ENCODE measurements around the gene TUBA4B.

Gene TUBA4B

GRCh38 chr2:219272995-219273394, 20.0 kb downstream of the TUBA4B start:
- H3K4me3 ChIP-seq (ENCODE audit: low read depth in 1 of 5, low read length in 5 of 5), result no peak overlapping the region
- no peaks in the 10 kb centered on the region for H3K9me3 ChIP-seq (ENCODE audit: control insufficient read depth in 5 of 5, low read length in 5 of 5)
- H3K36me3 ChIP-seq (ENCODE audit: control insufficient read depth in 5 of 5, insufficient read depth in 5 of 5, low read length in 5 of 5), result no peaks in the 10 kb centered on the region
- no peak overlapping the region for H3K27ac ChIP-seq (ENCODE audit: low read depth, low read length)
- H3K27me3 ChIP-seq (ENCODE audit: control insufficient read depth in 5 of 5, insufficient read depth in 4 of 5, low read length in 5 of 5), result peaks cover 0 to 5% (median 2%) of the 10 kb centered on the region in 5 donors
- H3K4me1 ChIP-seq (ENCODE audit: control insufficient read depth in 5 of 5, insufficient read depth in 5 of 5, low read length in 5 of 5), result peaks cover 2 to 6% (median 3%) of the 10 kb centered on the region in 5 donors
- no peak overlapping the region for H3K9ac ChIP-seq (ENCODE audit: low read length in 5 of 5)

GRCh38 chr2:219273937-219274336, 20.9 kb downstream of the TUBA4B start:
- no peaks in the 10 kb centered on the region for H3K9me3 ChIP-seq (ENCODE audit: control insufficient read depth in 5 of 5, low read length in 5 of 5)
- H3K27ac ChIP-seq (ENCODE audit: low read depth, low read length), result no peak overlapping the region
- no peak overlapping the region for H3K9ac ChIP-seq (ENCODE audit: low read length in 5 of 5)
- no peaks in the 10 kb centered on the region for H3K36me3 ChIP-seq (ENCODE audit: control insufficient read depth in 5 of 5, insufficient read depth in 5 of 5, low read length in 5 of 5)
- peaks cover 4 to 15% (median 12%) of the 10 kb centered on the region in 5 donors for H3K4me1 ChIP-seq (ENCODE audit: control insufficient read depth in 5 of 5, insufficient read depth in 5 of 5, low read length in 5 of 5)
- no peak overlapping the region for H3K4me3 ChIP-seq (ENCODE audit: low read depth in 1 of 5, low read length in 5 of 5)
- peaks cover 0 to 5% (median 2%) of the 10 kb centered on the region in 5 donors for H3K27me3 ChIP-seq (ENCODE audit: control insufficient read depth in 5 of 5, insufficient read depth in 4 of 5, low read length in 5 of 5)

GRCh38 chr2:219274361-219274921, 21.4 kb downstream of the TUBA4B start:
- Histone ChIP-seq H3K4me1 (ENCODE audit: control insufficient read depth in 5 of 5, insufficient read depth in 5 of 5, low read length in 5 of 5) (peaks cover 4 to 16% (median 13%) of the 10 kb centered on the region in 5 donors), H3K27me3 (ENCODE audit: control insufficient read depth in 5 of 5, insufficient read depth in 4 of 5, low read length in 5 of 5) (peaks cover 0 to 5% (median 2%) of the 10 kb centered on the region in 5 donors), H3K27ac (ENCODE audit: low read depth, low read length) (no peak overlapping the region), H3K4me3 (ENCODE audit: low read depth in 1 of 5, low read length in 5 of 5) (no peak overlapping the region), H3K9me3 (ENCODE audit: control insufficient read depth in 5 of 5, low read length in 5 of 5) (no peaks in the 10 kb centered on the region), H3K9ac (ENCODE audit: low read length in 5 of 5) (no peak overlapping the region), H3K36me3 (ENCODE audit: control insufficient read depth in 5 of 5, insufficient read depth in 5 of 5, low read length in 5 of 5) (no peaks in the 10 kb centered on the region)

- H3K9ac ChIP-seq (ENCODE audit: low read length in 5 of 5), result peak overlapping the region; percentile 64 to 82 (median 78)
- H3K27ac ChIP-seq (ENCODE audit: low read depth, low read length), result peak overlapping the region; percentile 95
- peaks cover 0 to 27% (median 25%) of the 10 kb centered on the region in 5 donors for H3K36me3 ChIP-seq (ENCODE audit: control insufficient read depth in 5 of 5, insufficient read depth in 5 of 5, low read length in 5 of 5)
- peak overlapping the region; percentile 14 to 60 (median 44) for H3K4me3 ChIP-seq (ENCODE audit: low read depth in 1 of 5, low read length in 5 of 5)
- peaks cover 0 to 2% (median 0%) of the 10 kb centered on the region in 5 donors for H3K27me3 ChIP-seq (ENCODE audit: control insufficient read depth in 5 of 5, insufficient read depth in 4 of 5, low read length in 5 of 5)
- H3K4me1 ChIP-seq (ENCODE audit: control insufficient read depth in 5 of 5, insufficient read depth in 5 of 5, low read length in 5 of 5), result peaks cover 6 to 30% (median 26%) of the 10 kb centered on the region in 5 donors
- H3K9me3 ChIP-seq (ENCODE audit: control insufficient read depth in 5 of 5, low read length in 5 of 5), result no peaks in the 10 kb centered on the region
Measured at GRCh38 chr2:219277703-219278654, 24.9 kb downstream of the TUBA4B start.

- Histone ChIP-seq H3K36me3 (ENCODE audit: control insufficient read depth in 5 of 5, insufficient read depth in 5 of 5, low read length in 5 of 5) (peaks cover 0 to 34% (median 32%) of the 10 kb centered on the region in 5 donors), H3K27ac (ENCODE audit: low read depth, low read length) (peak overlapping the region; percentile 95), H3K9me3 (ENCODE audit: control insufficient read depth in 5 of 5, low read length in 5 of 5) (no peaks in the 10 kb centered on the region), H3K4me3 (ENCODE audit: low read depth in 1 of 5, low read length in 5 of 5) (peak overlapping the region; percentile 43 to 82 (median 63)), H3K9ac (ENCODE audit: low read length in 5 of 5) (peak overlapping the region; percentile 64 to 82 (median 78)), H3K4me1 (ENCODE audit: control insufficient read depth in 5 of 5, insufficient read depth in 5 of 5, low read length in 5 of 5) (peaks cover 6 to 30% (median 26%) of the 10 kb centered on the region in 5 donors), H3K27me3 (ENCODE audit: control insufficient read depth in 5 of 5, insufficient read depth in 4 of 5, low read length in 5 of 5) (no peaks in the 10 kb centered on the region)
Measured at GRCh38 chr2:219278655-219279150, 25.7 kb downstream of the TUBA4B start.

- H3K4me1 ChIP-seq (ENCODE audit: control insufficient read depth in 5 of 5, insufficient read depth in 5 of 5, low read length in 5 of 5), result peaks cover 6 to 30% (median 26%) of the 10 kb centered on the region in 5 donors
- peak within 1 kb of the TSS; percentile 95 for H3K27ac ChIP-seq (ENCODE audit: low read depth, low read length)
- H3K4me3 ChIP-seq (ENCODE audit: low read depth in 1 of 5, low read length in 5 of 5), result peak within 1 kb of the TSS; percentile 67 to 90 (median 82)
- peak within 1 kb of the TSS; percentile 70 to 92 (median 81) for H3K9ac ChIP-seq (ENCODE audit: low read length in 5 of 5)
- H3K9me3 ChIP-seq (ENCODE audit: control insufficient read depth in 5 of 5, low read length in 5 of 5), result no peaks in the 10 kb centered on the region
- H3K27me3 ChIP-seq (ENCODE audit: control insufficient read depth in 5 of 5, insufficient read depth in 4 of 5, low read length in 5 of 5), result no peaks in the 10 kb centered on the region
- H3K36me3 ChIP-seq (ENCODE audit: control insufficient read depth in 5 of 5, insufficient read depth in 5 of 5, low read length in 5 of 5), result peaks cover 0 to 41% (median 38%) of the 10 kb centered on the region in 5 donors
Measured at GRCh38 chr2:219279151-219279915, 26.3 kb downstream of the TUBA4B start, which contains the start of gene DNAJB2. Gene DNAJB2, plus strand, starts transcription at chr2:219279366. Its CDS starts 468 bp downstream, at chr2:219279834.

GRCh38 chr2:219279916-219280516, 27.0 kb downstream of the TUBA4B start:
- Histone ChIP-seq H3K9ac (ENCODE audit: low read length in 5 of 5) (peak overlapping the region; percentile 67 to 92 (median 74)), H3K4me1 (ENCODE audit: control insufficient read depth in 5 of 5, insufficient read depth in 5 of 5, low read length in 5 of 5) (peaks cover 6 to 30% (median 26%) of the 10 kb centered on the region in 5 donors)

GRCh38 chr2:219280651-219281050, 27.6 kb downstream of the TUBA4B start:
- Histone ChIP-seq H3K4me3 (ENCODE audit: low read depth in 1 of 5, low read length in 5 of 5) (peak overlapping the region in 1 of 5 donors; percentile 82), H3K36me3 (ENCODE audit: control insufficient read depth in 5 of 5, insufficient read depth in 5 of 5, low read length in 5 of 5) (peaks cover 0 to 53% (median 51%) of the 10 kb centered on the region in 5 donors), H3K9me3 (ENCODE audit: control insufficient read depth in 5 of 5, low read length in 5 of 5) (no peaks in the 10 kb centered on the region), H3K4me1 (ENCODE audit: control insufficient read depth in 5 of 5, insufficient read depth in 5 of 5, low read length in 5 of 5) (peaks cover 6 to 31% (median 29%) of the 10 kb centered on the region in 5 donors), H3K27me3 (ENCODE audit: control insufficient read depth in 5 of 5, insufficient read depth in 4 of 5, low read length in 5 of 5) (no peaks in the 10 kb centered on the region), H3K27ac (ENCODE audit: low read depth, low read length) (peak overlapping the region; percentile 95), H3K9ac (ENCODE audit: low read length in 5 of 5) (no peak overlapping the region)

More at GRCh38 chr2:219279916-219280516, 27.0 kb downstream of the TUBA4B start:
- H3K27me3 ChIP-seq (ENCODE audit: control insufficient read depth in 5 of 5, insufficient read depth in 4 of 5, low read length in 5 of 5), result no peaks in the 10 kb centered on the region
- no peaks in the 10 kb centered on the region for H3K9me3 ChIP-seq (ENCODE audit: control insufficient read depth in 5 of 5, low read length in 5 of 5)
- H3K4me3 ChIP-seq (ENCODE audit: low read depth in 1 of 5, low read length in 5 of 5), result peak overlapping the region; percentile 67 to 90 (median 82)
- peak overlapping the region; percentile 95 for H3K27ac ChIP-seq (ENCODE audit: low read depth, low read length)
- H3K36me3 ChIP-seq (ENCODE audit: control insufficient read depth in 5 of 5, insufficient read depth in 5 of 5, low read length in 5 of 5), result peaks cover 0 to 47% (median 45%) of the 10 kb centered on the region in 5 donors

- Histone ChIP-seq H3K4me3 (ENCODE audit: low read depth in 1 of 5, low read length in 5 of 5) (no peak overlapping the region), H3K9ac (ENCODE audit: low read length in 5 of 5) (no peak overlapping the region), H3K27ac (ENCODE audit: low read depth, low read length) (no peak overlapping the region), H3K9me3 (ENCODE audit: control insufficient read depth in 5 of 5, low read length in 5 of 5) (no peaks in the 10 kb centered on the region), H3K36me3 (ENCODE audit: control insufficient read depth in 5 of 5, insufficient read depth in 5 of 5, low read length in 5 of 5) (peaks cover 0 to 60% (median 53%) of the 10 kb centered on the region in 5 donors), H3K27me3 (ENCODE audit: control insufficient read depth in 5 of 5, insufficient read depth in 4 of 5, low read length in 5 of 5) (no peaks in the 10 kb centered on the region), H3K4me1 (ENCODE audit: control insufficient read depth in 5 of 5, insufficient read depth in 5 of 5, low read length in 5 of 5) (peaks cover 6 to 38% (median 35%) of the 10 kb centered on the region in 5 donors)
Measured at GRCh38 chr2:219281588-219281987, 28.5 kb downstream of the TUBA4B start.

All from subcutaneous abdominal adipose tissue (tissue), 5 donors.